GM23338 (cell line): ENCODE data around the gene SCG5. TPM values are rescaled to one million over a fixed set of nuclear protein-coding genes. Genes with fewer than 3 reads are reported as not detected.
A peak's percentile ranks its signal among the peaks of the same experiment; 100 is the strongest.

Source experiments
- ATAC-seq: fragments of 200-7000 bp; cut with Tn5 transposase; 3 replicates; pipeline ENCODE4 v1.9.1; 2020
- DNase-seq: peaks from one replicate; pipeline ENCODE4 v3.0.0-alpha.2; 2015; ENCODE audit warnings: low spot score
- H2AFZ ChIP-seq: fragments of 200-600 bp; sonication (generic); 2 replicates; pipeline ENCODE4 v1.8.0; 2016; ENCODE audit warnings: antibody characterized with exemption, mild to moderate bottlenecking, moderate library complexity
- H3F3A ChIP-seq: fragments of 200-600 bp; sonication (generic); replicated peaks from 2 replicates; pipeline ENCODE4 v1.8.0; 2017; ENCODE audit warnings: antibody characterized with exemption, mixed run types, low read depth
- H3K27ac ChIP-seq: fragments of 200-600 bp; sonication (generic); 2 replicates; pipeline ENCODE4 v1.6.1; 2016; ENCODE audit warnings: low read depth
- H3K27me3 ChIP-seq: fragments of 200-600 bp; sonication (generic); 2 replicates; pipeline ENCODE4 v1.8.0; 2016; ENCODE audit warnings: mild to moderate bottlenecking, mixed run types, moderate library complexity; ENCODE audit not compliant: insufficient read depth
- H3K36me3 ChIP-seq: fragments of 200-600 bp; sonication (generic); 2 replicates; pipeline ENCODE4 v1.8.0; 2016; ENCODE audit warnings: mild to moderate bottlenecking; ENCODE audit not compliant: insufficient read depth
- H3K4me1 ChIP-seq: fragments of 200-600 bp; sonication (generic); 2 replicates; pipeline ENCODE4 v1.8.0; 2016; ENCODE audit warnings: mild to moderate bottlenecking, moderate library complexity; ENCODE audit not compliant: insufficient read depth
- H3K4me2 ChIP-seq: fragments of 200-600 bp; sonication (generic); 2 replicates; pipeline ENCODE4 v1.7.1; 2017; ENCODE audit warnings: mixed run types
- H3K4me3 ChIP-seq: fragments of 200-600 bp; sonication (generic); 2 replicates; pipeline ENCODE4 v1.6.1; 2016; ENCODE audit warnings: mixed run types
- H3K79me2 ChIP-seq: fragments of 200-600 bp; sonication (generic); replicated peaks from 2 replicates; pipeline ENCODE4 v1.8.0; 2017; ENCODE audit warnings: mild to moderate bottlenecking; ENCODE audit not compliant: insufficient read depth
- H3K9me2 ChIP-seq: fragments of 200-600 bp; sonication (generic); 2 replicates; pipeline ENCODE4 v1.8.0; 2017; ENCODE audit not compliant: insufficient read depth
- H4K20me1 ChIP-seq: fragments of 200-600 bp; sonication (generic); replicated peaks from 2 replicates; pipeline ENCODE4 v1.8.0; 2017; ENCODE audit warnings: mild to moderate bottlenecking; ENCODE audit not compliant: insufficient read depth
- H3K27ac Mint-ChIP-seq: 2 replicates; pipeline ENCODE4 v1.8.0; 2020; ENCODE audit warnings: inconsistent platforms, mild to moderate bottlenecking, moderate library complexity, mixed read lengths
- H3K27me3 Mint-ChIP-seq: 3 replicates; pipeline ENCODE4 v1.8.0; 2022; ENCODE audit warnings: low read depth, mild to moderate bottlenecking, moderate library complexity, mixed read lengths, inconsistent platforms; ENCODE audit not compliant: insufficient read depth, poor library complexity
- H3K36me3 Mint-ChIP-seq: 3 replicates; pipeline ENCODE4 v1.8.0; 2021; ENCODE audit warnings: low read depth, mild to moderate bottlenecking, inconsistent platforms, moderate library complexity, mixed read lengths
- H3K4me1 Mint-ChIP-seq: 3 replicates; pipeline ENCODE4 v1.8.0; 2020; ENCODE audit warnings: mild to moderate bottlenecking, inconsistent platforms, mixed read lengths
- H3K4me3 Mint-ChIP-seq: 3 replicates; pipeline ENCODE4 v1.8.0; 2021; ENCODE audit warnings: moderate library complexity, mild to moderate bottlenecking, inconsistent platforms, mixed read lengths
- H3K9me3 Mint-ChIP-seq: 3 replicates; pipeline ENCODE4 v1.8.0; 2020; ENCODE audit warnings: moderate library complexity, mild to moderate bottlenecking, inconsistent platforms, mixed read lengths
- CREB1 ChIP-seq: fragments of 250-450 bp; sonication (Bioruptor Pico); IDR thresholded peaks from 2 replicates; pipeline ENCODE4 v1.5.0; 2020; ENCODE audit warnings: low read depth, mild to moderate bottlenecking, moderate library complexity
- CTCF ChIP-seq, 2 experiments: fragments of 200-600 bp in 1 of 2; sonication (generic) in 1 of 2; conservative IDR thresholded peaks; 2 replicates each; pipeline versions ENCODE4 v1.5.1 to v1.6.1; 2016 to 2017; ENCODE audit warnings: antibody characterized with exemption in 2 of 2, low read depth in 2 of 2, mild to moderate bottlenecking in 2 of 2, moderate library complexity in 1 of 2
- ETS1 ChIP-seq: IDR thresholded peaks from 2 replicates; pipeline ENCODE4 v1.6.1; 2016; ENCODE audit warnings: antibody characterized with exemption
- EZH2 ChIP-seq: fragments of 200-600 bp; sonication (generic); IDR thresholded peaks from one replicate; pipeline ENCODE4 v1.8.0; 2017; ENCODE audit warnings: antibody characterized with exemption, mild to moderate bottlenecking, low read depth; ENCODE audit not compliant: unreplicated experiment
- EZH2phosphoT487 ChIP-seq: fragments of 200-600 bp; sonication (generic); IDR thresholded peaks from one replicate; pipeline ENCODE4 v1.8.1; 2018; ENCODE audit warnings: antibody characterized with exemption; ENCODE audit not compliant: unreplicated experiment
- JUNB ChIP-seq: IDR thresholded peaks from one replicate; pipeline ENCODE4 v1.6.1; 2016; ENCODE audit warnings: antibody characterized with exemption; ENCODE audit not compliant: unreplicated experiment
- NANOG ChIP-seq: IDR thresholded peaks from 2 replicates; pipeline ENCODE4 v1.6.1; 2016; ENCODE audit warnings: antibody characterized with exemption, borderline replicate concordance
- POLR2AphosphoS5 ChIP-seq: IDR thresholded peaks from 2 replicates; pipeline ENCODE4 v1.6.1; 2016; ENCODE audit warnings: antibody characterized with exemption, low read depth
- REST ChIP-seq: IDR thresholded peaks from one replicate; pipeline ENCODE4 v1.6.1; 2018; ENCODE audit warnings: antibody characterized with exemption; ENCODE audit not compliant: unreplicated experiment
- STAT1 ChIP-seq: IDR thresholded peaks from one replicate; pipeline ENCODE4 v1.6.1; 2016; ENCODE audit warnings: antibody characterized with exemption; ENCODE audit not compliant: unreplicated experiment
- ZNF114 ChIP-seq: fragments of 250-450 bp; sonication (Bioruptor Pico); IDR thresholded peaks from 2 replicates; pipeline ENCODE4 v1.5.0; 2020; ENCODE audit warnings: mild to moderate bottlenecking, moderate library complexity
- ZNF331 ChIP-seq: fragments of 250-450 bp; sonication (Bioruptor Pico); IDR thresholded peaks from 2 replicates; pipeline ENCODE4 v1.5.0; 2020; ENCODE audit warnings: low read depth, mild to moderate bottlenecking, moderate library complexity
- ZNF462 ChIP-seq: fragments of 250-450 bp; sonication (Bioruptor Pico); IDR thresholded peaks from 2 replicates; pipeline ENCODE4 v1.5.0; 2020; ENCODE audit warnings: mild to moderate bottlenecking, moderate library complexity
- polyA plus RNA-seq: library from polyadenylated mRNA; unstranded; fragments of >200 nt; fragmentation: Nextera tagmentation; extraction: Ambion mirVana; gene quantifications from 2 replicates; pipeline ENCODE4 v1.2.1, GENCODE V29; 2016
- total RNA-seq: library from RNA; depleted of rRNA; stranded (reverse); fragments of >200 nt; shearing (Covaris generic); gene quantifications from 2 replicates; pipeline ENCODE4 v1.2.3, GENCODE V29; 2014

Gene SCG5
- total and polyA plus RNA-seq, 2 experiments from 2014 or later = 48.1 to 73.3 TPM

- no peak for TF ChIP-seq NANOG
- no peak for TF ChIP-seq EZH2
- no peak for TF ChIP-seq ZNF331 (CRISPR knock-in tag)
- no peak for TF ChIP-seq POLR2AphosphoS5
- no peak for TF ChIP-seq STAT1
- no peak for TF ChIP-seq ETS1
- no peak for TF ChIP-seq EZH2phosphoT487
- TF ChIP-seq CTCF (conservative IDR thresholded peaks at IDR 0.05; ENCODE audit: low read depth in 2 of 2) = no peak
- no peak for TF ChIP-seq CREB1 (CRISPR knock-in tag)
- no peak for TF ChIP-seq JUNB
- TF ChIP-seq REST = no peak
- no peak for TF ChIP-seq ZNF114 (CRISPR knock-in tag)
- no peak for TF ChIP-seq ZNF462 (CRISPR knock-in tag)
- H3K9me3 Mint-ChIP-seq = peaks cover 3% of the 10 kb centered on the region; the same call in 2 of the 3 replicates
- Histone ChIP-seq H3F3A (no peaks in the 10 kb centered on the region), H3K79me2 (no peaks in the 10 kb centered on the region), H3K9me2 (0 out of 2 replicates have a peak, but pooled peaks cover 4% of the 10 kb centered on the region), H3K4me2 (no peak overlapping the region), H3K36me3 (no peaks in the 10 kb centered on the region; the same call in 1 of the 2 replicates), H4K20me1 (no peaks in the 10 kb centered on the region), H3K27ac (no peak overlapping the region), H3K4me1 (no peaks in the 10 kb centered on the region), H3K4me3 (no peak overlapping the region), H2AFZ (no peak overlapping the region), H3K27me3 (no peaks in the 10 kb centered on the region)
- no peak overlapping the region for H3K27ac Mint-ChIP-seq
- H3K36me3 Mint-ChIP-seq = peaks cover 7% of the 10 kb centered on the region; the same call in 1 of the 3 replicates
- ATAC-seq (peak; percentile 66; the same call in 2 of the 3 replicates), DNase-seq (no peak)
- no peak overlapping the region for H3K4me3 Mint-ChIP-seq
- H3K4me1 Mint-ChIP-seq = peaks cover 7% of the 10 kb centered on the region; the same call in 2 of the 3 replicates
- no peaks in the 10 kb centered on the region for H3K27me3 Mint-ChIP-seq
Measured at GRCh38 chr15:32698773-32699390, 57.4 kb downstream of the SCG5 start.
